T-helper 2 cell treated with Interferon-gamma antibody and Interleukin-4, amounts not matched to agents 100 ng/mL and 5 ng/mL, for 36 hours (primary cell): Measurements from ENCODE around the gene DUOXA1. TPM values are rescaled to one million over a fixed set of nuclear protein-coding genes. Genes with fewer than 3 reads are reported as not detected.
"Not testable (repeated sequence)": the region's sequence is repeated elsewhere in the genome, so short reads cannot be mapped to it uniquely, and the experiment has no call there.

ENCODE experiments used
- intact Hi-C: fragments of 100-400 bp; cut with micrococcal nuclease; formaldehyde crosslinking; loops from one replicate; pipeline ENCODE4 v1.15.1; 2023
- total RNA-seq: library from RNA; stranded (reverse); gene quantifications from 2 replicates; pipeline ENCODE4 v1.2.3, GENCODE V29; 2022

Gene DUOXA1
- total RNA-seq, 1 donor from 2014 or later: not detected

- intact Hi-C loops: no loop called here
These were observed 36.7 kb downstream of the DUOXA1 start for GRCh38 chr15:45093013-45093412.

- intact Hi-C loops: no loop called here
These were observed 38.1 kb downstream of the DUOXA1 start for GRCh38 chr15:45091576-45091975.

GRCh38 chr15:45091161-45091560 is 38.5 kb downstream of the DUOXA1 start:
- intact Hi-C loops: no loop called here

GRCh38 chr15:45089712-45090373 is 39.8 kb downstream of the DUOXA1 start:
- intact Hi-C loops: no loop called here

- intact Hi-C loops: no loop called here
These were observed 40.6 kb downstream of the DUOXA1 start for GRCh38 chr15:45088801-45089711.

GRCh38 chr15:45087513-45087912 is 42.2 kb downstream of the DUOXA1 start:
- intact Hi-C loops: no loop called here

GRCh38 chr15:45084163-45084562 is 45.5 kb downstream of the DUOXA1 start:
- intact Hi-C loops: no loop called here

- intact Hi-C loops: no loop called here
These were observed 46.5 kb downstream of the DUOXA1 start for GRCh38 chr15:45083223-45083622.

GRCh38 chr15:45082412-45082811 is 47.3 kb downstream of the DUOXA1 start:
- intact Hi-C loops: not testable (repeated sequence)

GRCh38 chr15:45080593-45080992 is 49.1 kb downstream of the DUOXA1 start:
- intact Hi-C loops: not testable (repeated sequence)

GRCh38 chr15:45079628-45080246 is 49.9 kb downstream of the DUOXA1 start:
- intact Hi-C loops: not testable (repeated sequence)

GRCh38 chr15:45079201-45079600 is 50.5 kb downstream of the DUOXA1 start:
- intact Hi-C loops: not testable (repeated sequence)

- intact Hi-C loops: not testable (repeated sequence)
These were observed 52.3 kb downstream of the DUOXA1 start for GRCh38 chr15:45077391-45077790.

GRCh38 chr15:45075440-45076320 is 54.0 kb downstream of the DUOXA1 start:
- intact Hi-C loops: not testable (repeated sequence)

- intact Hi-C loops: not testable (repeated sequence)
These were observed 56.1 kb downstream of the DUOXA1 start for GRCh38 chr15:45073602-45074001.

- intact Hi-C loops: not testable (repeated sequence)
These were observed 59.7 kb downstream of the DUOXA1 start for GRCh38 chr15:45069942-45070360.

Other genes starting within 250 kb of the DUOXA1 start
- gene TERB2, start 173.2 kb downstream of the DUOXA1 start, total RNA-seq: not detected in 2 replicates
- 8.3 and 9.5 TPM in 2 replicates for gene SORD, start 106.7 kb downstream of the DUOXA1 start, total RNA-seq
- not detected in 2 replicates for gene DUOX2, start 15.7 kb downstream of the DUOXA1 start, total RNA-seq
- gene DUOXA2, start 15.6 kb downstream of the DUOXA1 start, total RNA-seq: not detected in 2 replicates
- 0.09 TPM in 1 of 2 replicates, not detected in the other for gene DUOX1, start 115 bp upstream of the DUOXA1 start, total RNA-seq
- gene SHF, start 58.1 kb upstream of the DUOXA1 start, total RNA-seq: 1.5 and 1.6 TPM in 2 replicates
- gene SLC28A2, start 122.4 kb upstream of the DUOXA1 start, total RNA-seq: not detected in 2 replicates
- gene GATM, start 248.7 kb upstream of the DUOXA1 start, total RNA-seq: 1.3 and 1.4 TPM in 2 replicates